Activated T-cell treated with anti-CD3 and anti-CD28 coated beads for 24 hours (primary cell): ENCODE data around the gene ELP4.

Experiments
- DNase-seq: peaks from one replicate; pipeline ENCODE4 v3.0.0-alpha.2; 2020; ENCODE audit warnings: low read depth

The ELP4 gene

DNA sequence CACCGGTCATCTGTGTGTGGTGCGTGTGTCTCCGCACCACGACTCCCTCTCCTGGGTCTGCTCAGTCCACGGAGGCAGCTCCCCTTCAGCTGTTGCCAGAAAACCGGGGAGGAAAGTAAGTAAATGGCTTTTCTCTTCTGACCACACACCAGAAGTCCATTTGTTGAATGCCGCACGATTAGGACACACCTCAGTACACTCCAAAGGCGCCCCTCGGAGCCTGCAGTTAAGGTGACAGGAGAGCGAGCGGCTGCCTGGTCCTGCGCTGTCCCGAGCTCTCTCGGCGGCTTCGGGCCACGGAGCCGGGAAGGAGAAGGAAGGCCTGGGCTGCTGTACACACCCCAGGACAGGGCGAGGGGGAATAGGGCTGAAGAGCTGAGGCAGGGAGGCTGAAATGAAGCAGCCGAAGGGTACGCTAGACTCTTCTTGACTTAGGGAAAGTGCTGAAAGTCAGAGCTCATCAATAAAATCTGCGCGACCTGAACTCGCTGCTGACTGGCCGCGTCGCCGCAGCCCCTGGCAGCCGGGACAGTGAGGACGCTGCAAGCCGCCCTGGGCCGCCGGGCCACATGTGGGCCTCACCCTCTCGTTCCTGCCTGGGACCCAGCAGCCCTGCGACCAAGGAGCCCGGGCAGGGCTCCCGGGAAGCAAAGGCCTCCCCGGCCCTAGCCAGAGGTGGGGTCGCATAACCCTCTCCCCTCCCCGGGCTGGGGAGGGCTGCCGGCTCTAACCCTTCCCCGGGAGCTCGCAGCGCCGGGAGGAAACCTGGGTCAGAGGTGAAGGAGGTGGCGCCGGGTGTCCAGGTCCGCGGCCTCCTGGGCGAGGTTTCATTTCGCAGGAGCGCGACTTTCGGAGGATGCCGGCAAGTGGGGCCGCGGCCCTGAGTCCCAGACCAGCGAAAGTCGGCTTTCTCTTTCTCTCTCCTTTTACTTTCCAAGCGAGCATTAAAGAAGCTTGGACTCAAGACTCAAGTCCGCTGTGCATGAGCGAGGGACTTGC lies 303.1 kb downstream of the ELP4 start:
- DNase-seq = no peak

DNA sequence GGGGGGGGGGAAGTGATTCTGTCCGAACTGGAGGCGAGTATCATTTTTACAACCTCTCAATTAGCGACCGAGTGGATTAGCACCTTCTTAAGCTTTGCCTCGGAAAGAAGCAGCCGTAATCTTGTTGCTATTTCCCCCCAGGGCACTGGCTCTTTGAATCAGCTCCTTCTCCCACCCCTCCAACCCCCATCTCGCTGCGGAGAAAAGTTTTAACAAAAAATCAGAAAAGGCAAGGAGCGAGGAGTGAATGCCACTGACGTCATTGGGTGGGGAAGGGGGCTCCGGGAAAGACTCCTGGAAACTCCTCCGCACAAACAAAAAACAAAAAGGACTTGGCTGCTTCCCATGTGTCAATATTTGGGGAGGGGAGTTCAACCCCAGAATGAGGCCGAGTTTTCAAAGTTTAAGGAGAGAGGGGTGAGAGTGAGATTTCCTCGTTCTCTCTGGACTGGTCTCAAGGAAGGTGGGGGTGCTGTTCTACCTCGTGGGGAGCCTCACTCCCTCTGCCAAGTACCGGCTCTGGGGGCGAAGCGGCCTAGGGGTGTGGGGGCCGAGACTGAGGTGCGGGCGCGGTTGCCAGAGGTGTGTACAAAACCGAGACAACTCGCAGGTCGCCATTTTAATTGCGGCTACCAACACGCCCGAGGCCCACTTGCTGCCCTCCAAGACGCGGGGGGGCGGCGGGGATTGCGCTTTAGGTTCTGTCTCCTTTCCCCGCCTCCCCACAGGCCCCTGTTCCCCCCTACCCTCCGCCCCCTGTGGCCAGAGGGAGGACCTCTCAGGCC lies 304.0 kb downstream of the ELP4 start:
- no peak for DNase-seq

DNA sequence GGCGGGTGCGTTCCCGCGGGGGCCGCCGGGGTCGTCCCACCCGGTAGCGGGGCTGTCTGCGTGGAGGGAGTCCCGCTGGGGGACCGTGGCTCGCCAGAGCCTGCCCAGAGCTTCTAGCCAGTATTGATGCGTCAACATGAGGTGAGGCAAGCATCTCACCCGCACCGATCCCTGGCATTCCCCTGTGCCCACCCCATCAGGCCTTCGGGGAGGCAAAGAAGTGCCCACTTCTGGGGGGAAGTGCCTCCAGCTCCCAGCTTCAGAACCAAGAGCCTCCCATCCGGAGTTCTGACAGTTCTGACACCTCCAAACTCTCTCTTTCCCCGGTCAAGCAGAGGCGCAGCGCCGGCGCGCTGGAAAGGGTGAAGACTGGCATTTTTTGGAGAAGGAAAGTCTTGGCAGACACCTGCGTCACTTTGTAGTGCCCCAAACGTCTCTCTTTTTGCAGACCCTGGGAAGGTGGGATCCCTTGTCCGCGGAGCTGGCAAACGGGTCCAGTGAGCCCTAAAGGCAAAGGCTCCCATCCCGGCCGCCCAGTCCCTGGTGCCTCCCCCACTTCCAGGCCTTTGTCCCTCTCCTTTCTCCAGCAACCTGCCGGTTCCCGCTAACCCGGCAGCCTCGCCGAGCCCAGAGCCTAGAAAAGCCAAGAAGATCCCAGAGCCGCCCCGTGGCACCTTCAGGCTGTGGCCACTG lies 304.8 kb downstream of the ELP4 start:
- no peak for DNase-seq

DNA sequence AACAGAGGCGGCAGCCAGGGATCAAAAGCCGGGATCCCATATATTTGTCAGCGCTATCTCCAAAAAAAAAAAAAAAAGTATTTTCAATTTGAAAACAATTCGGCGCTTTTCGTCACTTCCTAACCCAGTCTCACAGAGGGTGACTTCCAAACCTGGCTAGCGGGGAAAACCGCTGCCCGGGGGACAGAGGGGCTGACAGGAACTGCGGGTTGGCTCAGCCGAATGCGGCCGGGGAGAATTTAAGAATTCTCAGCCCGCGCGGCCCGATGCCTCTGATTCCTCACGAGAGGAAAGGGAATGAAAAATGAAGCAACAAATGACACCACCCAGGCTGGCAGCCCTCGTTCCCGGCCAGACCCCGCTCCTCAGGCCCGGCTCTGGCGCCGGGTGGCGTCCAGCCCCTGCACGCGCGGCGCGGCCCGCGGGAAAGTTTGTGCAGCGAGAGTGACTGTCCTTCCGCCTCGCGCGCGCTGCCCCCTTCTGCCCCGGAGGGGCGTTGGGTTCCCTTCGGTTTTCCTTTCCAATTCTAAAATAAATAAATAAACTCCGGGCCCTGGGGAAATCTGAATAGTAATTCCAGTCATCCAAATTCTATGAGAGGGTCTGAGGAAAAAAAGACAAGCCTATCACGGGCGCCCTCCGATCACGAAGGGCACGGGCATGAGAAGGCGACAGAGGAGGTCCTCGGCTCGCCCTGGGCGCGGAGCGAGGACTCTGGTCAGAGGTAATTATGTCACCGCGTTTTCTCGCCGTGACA lies 306.3 kb downstream of the ELP4 start:
- DNase-seq = no peak

DNA sequence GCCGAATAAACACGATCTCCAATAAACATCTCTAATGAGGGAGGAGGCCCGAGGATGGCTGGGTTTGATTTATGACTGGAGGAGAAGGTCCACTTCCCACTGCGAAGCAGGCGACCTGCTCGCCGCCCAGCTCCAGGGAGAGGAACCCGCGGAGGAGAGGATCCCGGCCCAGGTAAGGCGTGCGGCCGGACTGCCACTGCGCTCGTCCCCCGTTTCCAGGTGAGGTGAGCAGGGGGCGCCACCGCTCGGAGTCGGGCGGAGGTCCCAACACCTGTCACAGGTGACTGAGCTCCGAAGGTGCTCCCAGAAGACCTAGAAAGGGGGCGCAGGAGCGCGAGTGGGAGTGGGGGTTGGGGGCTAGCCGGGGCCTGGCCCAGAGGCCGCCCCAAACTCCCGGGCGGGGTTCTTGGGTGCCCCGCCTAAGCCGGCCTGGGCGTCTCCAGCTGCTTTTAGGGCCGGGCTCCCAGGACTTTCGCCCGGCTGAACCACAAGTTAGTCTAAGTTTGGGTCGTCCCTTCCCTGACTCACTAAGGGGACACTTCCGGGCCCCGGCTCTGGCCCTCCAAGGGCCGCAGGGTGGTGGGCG lies 307.0 kb downstream of the ELP4 start:
- no peak for DNase-seq

DNA sequence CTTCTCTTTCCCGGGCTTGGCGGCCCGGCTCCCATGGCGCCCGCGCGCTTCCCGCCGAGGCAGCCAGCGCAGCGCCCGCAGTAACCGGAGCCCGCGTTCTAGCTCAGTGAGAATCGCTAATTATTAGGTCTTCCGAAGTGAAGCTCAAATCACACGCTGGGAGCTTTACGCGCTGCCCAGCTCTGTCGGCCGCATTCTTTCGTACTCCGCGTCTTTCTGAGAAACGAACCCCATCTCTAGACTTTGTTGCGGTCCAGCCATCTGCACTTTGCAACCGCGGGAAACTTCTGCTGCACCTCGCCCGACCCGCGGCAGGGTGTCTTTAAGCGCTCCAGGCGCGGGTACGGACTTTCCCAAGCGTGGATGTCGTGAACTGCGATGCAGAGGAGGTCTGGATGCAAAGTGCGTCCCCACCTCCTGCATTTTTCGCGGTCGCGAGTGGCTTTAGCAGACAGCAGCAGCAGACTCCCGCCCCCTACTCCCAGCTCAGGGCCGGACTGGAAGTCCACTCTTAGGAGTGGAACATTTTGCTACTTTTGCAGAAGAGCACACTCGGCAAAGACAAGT lies 307.6 kb downstream of the ELP4 start:
- DNase-seq = no peak

DNA sequence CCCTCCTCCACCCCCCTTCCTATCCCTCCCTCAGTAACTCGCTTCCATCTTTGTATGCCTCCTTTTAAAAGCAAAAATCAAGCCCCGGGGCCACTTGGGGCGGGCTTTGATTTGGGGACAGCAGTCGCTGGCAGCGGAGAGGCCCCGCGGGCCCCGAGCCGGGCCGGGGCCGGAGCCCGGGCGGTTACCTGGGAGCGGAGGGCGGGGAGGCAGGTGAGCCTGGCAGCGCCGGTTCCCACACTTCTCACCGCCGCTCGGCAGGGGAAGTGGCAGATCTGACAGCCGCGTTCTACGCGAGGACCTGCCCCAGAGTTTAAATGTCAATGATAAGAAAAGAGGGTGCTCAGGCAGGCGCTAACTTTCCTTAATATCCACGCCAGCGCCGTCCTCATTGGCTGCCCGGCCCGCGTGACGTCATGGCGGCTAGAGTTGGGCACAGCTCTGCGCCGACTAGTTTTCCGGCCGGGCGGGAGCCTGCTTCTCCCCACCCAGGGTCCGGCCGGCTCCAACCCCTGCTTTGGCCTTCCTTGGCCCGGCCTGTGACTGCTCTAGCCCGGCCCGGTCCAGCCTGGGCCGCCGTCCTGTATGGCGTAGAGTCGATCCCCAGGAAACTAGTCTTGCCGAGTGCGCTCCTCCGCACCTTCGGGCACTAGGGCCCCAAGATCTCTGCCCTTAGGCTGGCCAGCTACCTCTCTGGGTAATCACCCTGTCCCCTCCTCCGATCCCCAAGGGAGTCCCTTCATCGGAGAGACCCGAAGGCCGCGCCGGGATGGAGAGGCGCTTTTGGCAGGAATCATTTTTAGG lies 308.3 kb downstream of the ELP4 start:
- no peak for DNase-seq

DNA sequence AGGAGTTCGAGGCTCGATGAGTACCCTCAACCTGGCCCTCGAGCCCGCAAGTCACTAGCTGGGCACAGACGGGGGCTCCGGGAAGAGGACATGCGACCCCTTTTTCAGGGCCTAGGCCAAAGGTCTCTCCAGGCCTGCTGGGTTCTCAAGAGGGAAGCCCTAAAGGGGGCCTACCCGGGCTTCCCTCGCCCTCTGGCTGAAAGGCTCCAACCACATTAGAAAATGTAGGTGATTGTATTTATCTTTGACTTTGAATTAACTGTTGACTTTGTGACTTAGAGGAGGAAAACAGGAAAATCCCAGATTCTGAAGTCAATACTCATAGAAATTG lies 308.8 kb downstream of the ELP4 start:
- no peak for DNase-seq

DNA sequence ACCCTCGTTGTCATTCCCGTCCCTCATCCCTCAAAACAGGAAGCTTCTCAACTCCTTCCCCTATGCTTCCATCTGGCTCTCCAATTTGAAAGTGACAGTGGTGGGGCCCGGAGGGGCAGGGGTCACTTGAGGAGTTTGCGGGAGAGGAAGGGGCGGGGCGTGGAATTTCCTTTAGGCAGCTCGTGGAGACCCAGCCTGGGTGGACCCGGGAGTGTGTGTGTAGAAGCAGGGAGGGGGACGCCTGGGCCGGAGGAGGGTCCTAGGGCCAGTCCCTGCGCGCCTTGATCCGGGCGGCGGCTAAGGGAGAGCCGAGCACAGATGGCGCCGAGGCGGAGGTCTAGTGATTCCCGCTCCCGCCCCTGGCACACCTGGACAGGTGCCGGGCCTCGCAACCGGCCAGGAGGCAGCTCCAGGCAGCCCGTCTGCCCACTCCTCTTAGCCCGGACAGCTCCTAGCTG lies 309.3 kb downstream of the ELP4 start:
- DNase-seq = no peak

DNA sequence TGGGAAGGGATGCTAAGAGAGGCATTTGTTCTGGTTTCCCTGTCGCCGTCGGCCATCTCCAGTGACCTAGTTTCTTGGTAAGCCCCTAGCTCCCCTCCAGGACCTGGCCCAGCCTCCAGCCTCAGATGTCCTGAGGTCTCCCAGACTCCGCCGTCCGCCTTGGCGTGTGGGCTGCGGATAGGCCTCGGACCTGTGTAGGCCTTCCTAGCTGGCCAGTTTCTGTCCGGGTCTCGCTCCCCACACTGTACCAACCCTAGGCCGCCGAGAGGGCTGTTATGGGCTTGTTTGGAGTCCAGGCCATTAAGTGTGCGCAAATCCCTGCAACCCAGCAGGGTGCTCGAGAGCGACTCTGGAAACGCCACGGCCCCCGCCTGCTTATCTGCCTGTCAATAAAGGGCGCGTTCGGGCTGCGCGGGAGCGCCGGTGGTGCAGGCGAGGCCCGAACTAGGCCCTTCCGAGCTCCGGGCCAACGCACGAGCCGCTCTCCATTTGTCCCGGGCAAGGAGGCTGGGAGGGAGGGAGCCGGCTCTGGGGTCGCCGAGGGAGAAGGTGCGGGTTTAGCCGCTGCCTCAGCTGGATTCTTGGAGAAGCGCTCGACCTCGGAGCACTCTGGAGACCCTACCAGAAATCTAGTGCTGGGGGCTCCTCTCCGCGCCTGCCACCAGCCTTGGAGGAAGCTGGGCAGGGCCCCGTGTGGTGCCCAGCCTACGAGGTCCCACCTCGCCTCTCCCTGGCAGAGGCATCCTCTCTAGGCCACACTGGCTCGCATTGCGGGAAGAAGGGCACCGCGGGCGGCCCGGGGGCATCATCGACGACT lies 310.3 kb downstream of the ELP4 start:
- no peak for DNase-seq

DNA sequence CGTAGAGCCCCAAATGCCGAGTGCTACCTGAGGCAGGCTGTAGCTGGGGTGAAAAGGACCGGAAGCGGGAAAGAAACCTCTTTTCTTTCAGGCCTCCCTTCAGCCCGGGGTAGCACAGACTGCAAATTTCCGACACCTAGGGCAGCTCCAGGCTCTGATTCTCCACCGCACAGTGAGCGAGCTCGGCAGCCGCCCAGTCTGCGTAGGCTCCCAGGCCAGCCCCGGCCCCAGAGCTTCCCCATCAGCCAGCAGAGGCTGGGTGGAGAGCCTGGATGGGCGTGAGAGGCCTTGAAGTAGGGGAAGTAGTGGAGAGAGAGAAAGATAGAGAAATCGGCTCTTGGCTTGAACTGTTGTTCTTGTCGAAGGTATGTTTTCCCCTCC lies 310.9 kb downstream of the ELP4 start:
- DNase-seq = no peak

DNA sequence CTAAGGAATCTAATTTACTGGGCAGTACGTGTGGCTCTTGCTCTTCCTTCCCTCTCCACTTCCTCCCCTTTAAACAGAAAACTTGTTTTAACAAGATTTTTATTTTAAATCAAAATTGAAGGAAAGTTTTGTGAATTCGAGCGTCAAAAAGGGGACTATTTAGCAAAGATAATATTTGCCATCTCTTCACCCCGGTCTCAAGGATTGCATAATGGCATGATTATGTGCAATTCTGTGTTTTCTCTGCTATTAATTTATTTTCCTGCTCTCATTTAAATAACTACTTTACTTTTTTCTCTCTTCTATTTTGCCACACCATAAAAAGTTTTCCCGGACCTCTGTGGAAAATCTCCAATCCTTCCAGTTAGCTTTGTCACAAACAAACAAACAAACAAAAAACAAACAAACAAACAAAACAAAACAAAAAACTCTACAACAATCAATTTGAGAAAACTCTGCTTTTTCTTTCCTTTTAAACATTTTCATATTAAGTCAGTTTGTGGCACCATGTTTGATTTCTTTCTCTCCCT lies 311.7 kb downstream of the ELP4 start:
- no peak for DNase-seq

DNA sequence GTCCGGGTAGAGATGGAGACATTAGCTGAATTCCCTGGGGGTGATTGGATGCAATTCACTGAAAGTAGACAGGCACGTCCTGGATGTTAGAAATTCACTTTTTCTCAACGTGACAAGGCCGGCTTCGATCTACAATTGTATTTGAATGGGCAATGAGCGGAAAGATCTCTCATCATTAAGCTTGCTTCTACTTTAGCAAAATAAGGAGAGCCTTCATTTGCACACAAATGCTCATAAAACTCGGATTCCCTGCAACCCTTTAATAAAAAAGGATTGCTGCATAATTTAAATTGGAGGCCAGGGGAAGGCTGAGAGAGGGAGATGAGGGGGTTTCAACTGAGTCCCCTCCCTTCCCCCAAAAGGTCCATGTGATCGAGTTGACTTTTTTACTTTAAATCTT lies 312.2 kb downstream of the ELP4 start:
- no peak for DNase-seq

DNA sequence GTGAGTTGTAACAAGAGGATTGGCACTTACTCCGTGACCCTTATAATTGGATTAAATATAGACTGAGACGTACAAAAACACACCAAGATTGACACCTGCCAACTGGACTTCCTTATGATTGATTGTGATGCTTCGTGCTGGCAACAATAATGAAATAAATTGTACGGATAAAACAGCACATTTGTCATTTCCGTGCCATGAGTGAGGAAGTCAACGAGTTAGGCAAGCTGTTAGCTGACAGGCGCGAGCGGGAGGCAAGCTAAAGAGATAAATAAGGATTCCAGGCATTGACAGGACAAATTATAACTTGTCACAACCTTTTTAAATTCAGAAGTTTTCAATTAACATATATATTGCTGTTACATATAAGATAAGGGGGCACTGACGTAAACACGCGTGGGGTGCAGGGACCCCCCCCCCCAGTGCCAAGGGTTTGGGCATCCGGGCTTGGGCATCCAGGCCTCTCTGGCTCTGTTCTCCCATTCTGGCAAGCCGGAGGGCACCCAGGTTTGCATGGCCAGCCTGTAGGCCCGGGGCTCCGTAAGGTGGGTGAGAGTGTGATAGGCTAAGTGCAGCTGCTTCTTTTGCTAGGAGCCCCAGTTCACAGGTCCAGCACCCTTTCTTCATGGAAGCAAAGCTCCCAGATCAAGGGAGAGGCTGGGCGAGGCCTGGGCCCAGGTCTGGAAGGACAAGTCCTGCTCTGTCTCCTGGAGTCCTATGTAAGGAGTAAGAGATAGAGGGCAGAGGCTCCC lies 312.8 kb downstream of the ELP4 start:
- no peak for DNase-seq

DNA sequence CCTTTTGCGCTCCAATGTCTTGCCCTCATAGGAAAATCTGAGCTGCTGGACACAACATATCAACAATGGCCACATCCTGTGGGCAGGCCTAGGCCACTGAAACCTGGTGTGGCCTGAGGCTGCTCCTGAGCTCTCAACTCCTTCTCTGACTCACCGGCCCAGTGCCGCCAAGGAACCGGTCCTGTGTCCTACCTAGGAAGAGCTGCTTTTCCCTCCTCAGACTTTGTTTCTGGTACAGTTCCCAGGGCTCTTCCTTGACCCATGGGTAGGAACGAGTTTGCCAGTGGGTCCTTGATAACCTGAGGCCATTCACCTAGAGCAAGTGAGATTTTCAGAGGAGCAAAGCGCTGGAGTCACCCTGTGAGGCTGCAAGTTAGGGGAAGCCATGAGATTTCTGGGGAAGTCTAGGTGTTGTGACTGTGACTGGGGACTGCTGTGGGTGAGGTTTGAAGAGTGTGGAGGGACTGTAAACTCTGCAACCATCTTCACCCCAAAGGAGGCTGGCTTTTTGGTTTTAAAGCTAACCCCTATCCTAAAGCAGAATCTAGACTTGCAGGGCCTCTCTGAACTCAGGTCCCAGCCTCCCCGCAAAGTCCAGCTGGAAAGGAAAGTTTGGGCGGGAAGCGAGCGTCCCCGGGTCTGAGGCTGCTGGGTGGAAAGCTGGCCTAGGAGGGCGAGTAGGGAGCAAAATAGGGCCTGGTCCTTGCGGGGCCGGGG lies 313.5 kb downstream of the ELP4 start:
- DNase-seq = no peak

DNA sequence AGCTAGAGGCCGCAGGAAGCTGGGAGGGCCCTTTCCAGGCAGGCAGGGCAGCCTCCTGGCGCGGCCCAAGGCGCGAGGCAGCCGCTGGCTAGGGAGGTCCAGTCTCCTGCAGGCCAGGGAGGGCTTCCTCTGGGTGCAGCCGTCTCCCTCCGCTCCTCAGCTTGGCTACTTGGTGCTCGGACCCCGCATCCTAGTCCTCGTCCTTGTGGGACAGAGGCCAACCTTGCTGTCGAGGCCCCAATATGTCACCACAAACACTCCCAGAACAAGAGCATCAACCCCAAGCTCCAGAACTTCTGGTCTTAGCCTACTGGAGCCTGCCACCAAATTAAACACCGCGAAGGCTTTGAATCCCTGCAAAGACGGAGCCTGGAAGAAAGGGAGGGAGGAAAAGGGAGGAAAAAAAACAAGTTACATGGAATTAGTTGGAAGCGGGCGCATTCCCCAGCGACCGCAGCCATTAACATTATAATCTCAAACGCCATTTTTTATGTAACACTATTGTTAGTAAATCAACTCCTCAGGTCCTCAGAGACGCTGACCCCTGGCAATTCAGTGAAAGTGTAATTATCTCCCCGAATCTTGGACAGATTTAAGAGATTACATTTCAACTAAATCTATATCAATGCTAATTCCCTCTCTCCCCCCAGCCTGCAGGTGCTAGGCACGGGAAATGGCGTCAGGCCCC lies 314.2 kb downstream of the ELP4 start:
- DNase-seq = no peak

DNA sequence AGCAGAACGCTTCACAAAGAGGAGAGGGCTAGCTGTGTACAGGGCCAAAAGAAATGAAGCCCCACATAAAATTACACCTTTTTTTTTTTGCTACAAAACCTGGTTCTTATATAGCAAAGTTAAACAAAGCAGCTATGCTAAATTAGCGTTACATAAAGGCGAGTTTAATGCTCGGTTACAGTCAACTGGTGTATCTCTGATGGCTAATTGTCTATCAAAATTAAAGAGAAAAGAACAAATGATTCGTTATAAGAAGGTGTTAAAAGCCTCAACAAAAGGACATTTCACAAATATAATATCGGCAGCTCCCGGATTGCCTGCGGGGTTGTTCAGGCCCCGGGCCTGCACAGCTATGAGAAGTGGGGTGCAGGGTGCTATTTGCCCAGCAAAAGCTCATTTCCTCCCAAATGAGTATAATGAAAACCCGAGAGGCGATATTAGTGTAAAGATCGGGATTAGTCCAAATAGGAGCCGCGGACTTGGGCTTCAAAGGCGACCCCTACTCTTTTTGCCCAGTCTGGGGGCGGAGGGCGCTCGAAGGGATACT lies 314.8 kb downstream of the ELP4 start:
- DNase-seq = no peak
